Measurements from ENCODE around the gene ATXN2. TPM values are rescaled to one million over a fixed set of nuclear protein-coding genes. Genes with fewer than 3 reads are reported as not detected.
"Not testable (repeated sequence)": the region's sequence is repeated elsewhere in the genome, so short reads cannot be mapped to it uniquely, and the experiment has no call there.

Gene ATXN2
- total RNA-seq, 1 experiment from 2014 or later, result 20.7 TPM

DNA sequence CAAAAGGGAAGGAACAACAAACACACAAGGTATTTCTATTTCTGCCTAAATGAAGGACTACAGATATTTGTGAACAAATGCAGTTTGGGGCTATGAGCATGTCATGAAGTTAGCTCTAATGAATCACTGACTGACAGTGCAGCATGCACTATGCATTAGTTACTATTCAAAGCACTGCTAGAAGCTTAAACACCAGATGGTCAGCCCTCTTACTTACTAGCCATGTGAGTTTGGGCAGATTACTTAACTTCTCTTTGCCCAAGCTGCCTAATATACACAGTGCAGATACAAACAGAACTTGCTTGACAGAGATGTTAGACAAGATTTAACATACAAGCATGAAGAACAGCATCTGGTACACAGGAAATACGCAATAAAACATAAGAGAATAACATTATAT lies 96.0 kb downstream of the ATXN2 start:
- DNase-seq (ENCODE audit: low read depth), result no peak

DNA sequence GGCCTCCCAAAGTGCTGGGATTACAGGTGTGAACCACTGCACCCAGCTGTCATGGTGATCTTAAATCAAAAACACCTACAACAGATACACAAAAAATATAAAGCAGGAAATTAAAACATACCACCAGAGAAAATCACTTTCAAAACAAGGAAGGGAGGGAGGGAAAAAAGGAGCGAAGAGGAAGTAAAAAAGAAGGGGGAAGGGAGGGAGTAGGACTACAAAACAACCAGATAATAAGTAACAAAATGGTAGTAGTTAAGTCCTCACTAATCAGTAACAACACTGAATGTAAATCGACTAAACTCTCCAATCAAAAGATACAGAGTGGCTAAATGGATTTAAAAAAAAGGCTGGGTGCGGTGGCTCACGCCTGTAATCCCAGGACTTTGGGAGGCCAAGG lies 104.4 kb downstream of the ATXN2 start:
- DNase-seq (ENCODE audit: low read depth), result no peak

DNA sequence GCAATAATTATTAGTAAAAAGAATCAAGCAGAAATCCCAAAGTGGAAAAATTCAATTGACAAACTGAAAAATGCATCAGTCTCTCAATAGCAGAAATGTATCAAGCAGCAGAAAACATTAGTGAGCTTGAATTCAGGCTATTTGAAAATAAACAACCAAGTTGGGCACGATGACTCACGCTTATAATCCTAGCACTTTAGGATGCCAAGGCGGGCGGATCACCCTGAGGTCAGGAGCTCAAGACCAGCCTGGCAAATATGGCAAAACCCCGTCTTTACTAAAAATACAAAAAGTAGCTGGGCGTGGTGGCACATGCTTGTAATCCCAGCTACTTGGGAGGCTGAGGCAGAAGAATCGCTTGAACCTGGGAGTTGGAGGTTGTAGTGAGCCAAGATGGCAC lies 106.1 kb downstream of the ATXN2 start:
- peak; percentile 88 for DNase-seq (ENCODE audit: low read depth)

DNA sequence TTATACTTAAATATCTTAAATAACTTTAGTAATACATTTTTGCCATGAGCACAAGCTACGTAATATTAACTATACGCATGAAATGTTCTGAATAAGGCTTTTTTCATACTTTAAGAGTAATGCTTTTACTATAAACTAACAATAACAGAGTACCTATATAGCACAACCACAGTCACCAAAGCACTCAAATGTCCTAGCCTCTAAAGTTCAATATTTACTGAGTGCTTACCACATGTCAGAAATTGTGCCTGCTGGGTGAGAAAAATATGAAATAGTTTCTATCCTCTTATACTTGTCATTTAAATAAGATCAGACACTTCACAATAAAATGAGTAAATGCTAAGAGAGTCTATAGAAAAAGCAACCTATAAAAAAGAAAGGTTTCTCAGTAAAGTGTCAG lies 110.3 kb downstream of the ATXN2 start:
- no peak for DNase-seq (ENCODE audit: low read depth)

DNA sequence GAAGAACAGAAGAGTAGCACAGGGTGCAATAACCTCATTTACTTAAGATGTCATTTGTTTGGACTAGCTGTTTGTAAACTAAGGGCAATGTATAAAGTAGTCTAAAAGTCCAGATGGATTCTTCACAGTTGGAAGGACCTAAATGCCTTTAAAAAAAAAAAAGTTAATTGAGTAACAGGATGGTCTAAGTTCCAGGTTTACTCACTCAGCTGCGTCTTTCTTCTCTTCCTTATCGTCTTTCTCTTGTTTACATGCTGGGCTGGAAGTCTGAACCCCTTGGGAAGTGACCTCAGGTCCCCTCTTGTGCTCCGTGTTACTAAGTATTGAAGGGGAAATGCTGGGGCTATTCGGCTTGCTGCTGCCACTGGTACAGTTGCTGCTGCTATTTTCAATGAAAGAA lies 110.8 kb downstream of the ATXN2 start:
- no peak for DNase-seq (ENCODE audit: low read depth)

DNA sequence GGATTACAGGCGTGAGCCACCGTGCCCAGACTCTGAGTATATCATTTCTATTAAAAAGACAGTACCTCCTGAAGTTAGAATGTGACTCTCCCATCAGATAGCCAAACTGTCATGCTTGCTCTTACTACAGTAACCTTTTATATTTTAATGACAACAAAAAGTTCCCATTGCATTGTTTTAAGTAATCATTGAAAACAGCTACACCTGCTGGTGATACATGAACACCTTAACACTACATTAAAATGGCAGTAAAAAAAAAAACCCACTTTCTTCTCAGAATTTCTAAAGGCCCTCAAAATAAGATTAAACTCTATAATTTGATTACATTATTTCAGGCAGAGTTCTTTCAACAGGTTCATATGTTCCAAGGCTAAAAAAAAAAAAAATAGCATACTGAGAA lies 116.7 kb downstream of the ATXN2 start:
- DNase-seq (ENCODE audit: low read depth), result no peak

DNA sequence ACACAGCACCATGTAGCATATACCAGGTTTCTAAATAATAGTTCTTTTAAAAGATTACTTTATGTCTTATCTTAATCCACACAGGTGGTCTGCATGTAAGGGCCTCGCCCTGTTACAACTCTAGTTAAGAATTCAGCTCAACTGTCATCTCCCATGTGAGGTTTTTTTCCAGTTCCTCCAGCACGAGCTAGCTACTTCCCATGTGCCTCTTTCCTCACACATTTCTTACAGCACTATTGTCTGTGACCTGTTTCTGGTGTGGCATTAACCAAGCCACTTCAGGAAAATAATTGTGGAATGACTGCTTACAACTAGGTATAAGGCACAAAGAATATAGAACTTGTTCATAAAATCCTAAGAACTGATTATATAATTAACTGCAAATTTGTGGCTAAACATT lies 127.9 kb downstream of the ATXN2 start:
- DNase-seq (ENCODE audit: low read depth), result no peak

DNA sequence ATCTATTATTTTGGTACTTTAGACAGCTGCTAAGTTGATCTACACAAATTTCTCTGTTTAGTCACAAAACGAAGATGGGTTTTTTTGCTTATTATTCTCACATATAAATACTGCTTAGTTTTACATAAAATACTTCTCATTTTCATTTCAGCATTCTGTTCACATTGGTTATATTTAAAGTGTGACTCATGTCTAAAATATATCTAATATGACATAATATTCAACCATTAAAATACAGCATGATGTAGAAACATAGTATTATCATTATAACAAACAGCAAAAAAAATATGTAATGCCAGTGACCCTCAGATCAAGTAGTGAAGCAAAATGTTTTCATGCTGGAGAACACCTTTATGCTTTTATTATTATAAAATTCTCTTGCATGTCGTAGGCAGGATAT lies 129.7 kb downstream of the ATXN2 start:
- DNase-seq (ENCODE audit: low read depth), result no peak

DNA sequence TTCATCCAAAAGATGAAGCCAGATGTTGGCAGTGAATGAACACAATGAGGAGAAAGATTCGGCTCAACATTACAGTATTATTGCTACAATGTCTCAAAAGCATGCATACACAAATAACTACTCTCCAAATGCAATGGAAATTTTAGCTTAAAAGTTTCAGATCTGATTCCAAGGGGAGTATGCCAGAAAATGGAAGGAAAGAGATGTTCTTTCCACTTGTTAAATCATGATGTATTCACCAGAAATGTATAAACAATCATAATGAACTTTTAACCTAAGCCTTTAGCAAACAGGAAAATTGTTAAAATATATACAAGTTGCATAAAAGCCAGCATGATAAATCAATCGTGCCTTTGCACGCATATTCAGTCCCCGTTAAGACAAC lies 131.3 kb downstream of the ATXN2 start:
- peak; percentile 56 for DNase-seq (ENCODE audit: low read depth)

DNA sequence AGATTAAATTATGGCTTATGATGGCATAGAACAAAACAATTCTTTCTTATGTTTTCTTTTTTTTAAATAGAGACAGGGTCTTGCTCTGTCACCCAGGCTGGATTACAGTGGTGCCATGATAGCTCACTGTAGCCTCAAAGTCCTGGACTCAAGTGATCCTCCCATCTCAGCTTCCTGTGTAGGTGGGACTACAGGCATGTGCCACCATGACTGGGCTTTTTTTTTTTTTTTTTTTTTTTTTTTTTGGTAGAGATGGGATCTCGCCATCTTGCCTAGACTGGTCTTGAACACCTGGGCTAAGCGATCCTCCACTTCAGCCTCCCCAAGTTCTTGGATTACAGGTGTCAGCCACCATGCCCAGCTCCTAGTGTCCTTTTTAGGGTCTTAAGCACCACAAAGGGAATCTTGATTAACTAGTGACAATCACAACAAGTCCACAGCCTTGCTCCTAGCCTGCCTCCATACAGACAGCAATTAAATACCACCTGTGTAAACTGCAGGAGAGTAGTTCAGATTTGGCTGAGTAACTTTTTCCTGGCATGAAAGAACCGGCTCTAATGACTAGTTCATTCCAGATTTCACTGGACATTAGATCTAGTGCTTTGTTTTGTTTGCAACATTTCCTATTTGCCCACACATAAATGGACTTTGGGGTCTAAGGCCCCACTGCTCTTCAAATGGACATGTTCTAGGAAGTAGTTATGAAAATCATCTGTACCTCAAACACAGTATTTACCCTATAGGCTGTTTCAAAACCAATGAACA lies 131.8 kb downstream of the ATXN2 start:
- peak; percentile 49 for DNase-seq (ENCODE audit: low read depth)

DNA sequence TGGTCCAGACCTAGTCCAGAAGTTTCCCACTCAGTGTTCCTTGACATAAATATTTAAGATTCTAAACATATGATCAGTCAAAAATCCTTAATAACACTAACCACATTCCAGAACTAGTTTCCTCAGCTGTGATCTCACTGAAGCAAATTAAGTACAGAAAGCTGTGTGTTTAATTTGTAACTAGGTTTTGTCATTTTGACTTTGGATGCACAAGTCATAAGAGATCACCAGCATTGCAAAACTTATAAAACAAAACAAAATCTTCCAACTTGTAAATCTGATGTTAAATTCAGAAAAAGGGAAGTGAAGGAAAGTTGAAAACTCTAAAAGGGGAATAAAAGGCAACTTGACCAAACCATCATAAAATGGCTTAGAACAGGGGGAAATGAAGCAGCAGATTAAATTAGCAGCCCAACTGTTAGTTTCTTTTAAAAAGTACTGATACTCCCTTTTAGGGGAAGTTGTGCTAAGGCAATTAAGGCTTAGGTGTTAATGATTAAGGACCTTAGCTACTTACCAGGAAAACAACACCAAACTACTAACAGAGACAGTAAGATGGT lies 136.8 kb downstream of the ATXN2 start:
- DNase-seq (ENCODE audit: low read depth), result no peak

DNA sequence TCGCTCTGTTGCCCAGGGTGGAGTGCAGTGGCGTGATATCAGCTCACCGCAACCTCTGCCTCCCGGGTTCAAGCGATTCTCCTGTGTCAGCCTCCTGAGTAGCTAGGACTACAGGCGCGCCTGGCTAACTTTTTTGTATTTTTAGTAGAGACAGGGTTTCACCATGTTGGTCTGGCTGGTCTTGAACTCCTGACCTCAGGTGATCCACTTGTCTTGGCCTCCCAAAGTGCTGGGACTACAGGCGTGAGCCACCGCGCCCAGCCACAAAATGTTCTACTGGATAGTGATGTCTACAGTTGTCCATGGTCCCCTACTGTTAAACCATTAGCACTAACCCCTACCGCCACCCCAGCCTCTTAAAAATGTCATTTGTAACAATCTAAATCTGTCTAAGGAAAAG lies 139.0 kb downstream of the ATXN2 start:
- not testable (repeated sequence) for DNase-seq (ENCODE audit: low read depth)

DNA sequence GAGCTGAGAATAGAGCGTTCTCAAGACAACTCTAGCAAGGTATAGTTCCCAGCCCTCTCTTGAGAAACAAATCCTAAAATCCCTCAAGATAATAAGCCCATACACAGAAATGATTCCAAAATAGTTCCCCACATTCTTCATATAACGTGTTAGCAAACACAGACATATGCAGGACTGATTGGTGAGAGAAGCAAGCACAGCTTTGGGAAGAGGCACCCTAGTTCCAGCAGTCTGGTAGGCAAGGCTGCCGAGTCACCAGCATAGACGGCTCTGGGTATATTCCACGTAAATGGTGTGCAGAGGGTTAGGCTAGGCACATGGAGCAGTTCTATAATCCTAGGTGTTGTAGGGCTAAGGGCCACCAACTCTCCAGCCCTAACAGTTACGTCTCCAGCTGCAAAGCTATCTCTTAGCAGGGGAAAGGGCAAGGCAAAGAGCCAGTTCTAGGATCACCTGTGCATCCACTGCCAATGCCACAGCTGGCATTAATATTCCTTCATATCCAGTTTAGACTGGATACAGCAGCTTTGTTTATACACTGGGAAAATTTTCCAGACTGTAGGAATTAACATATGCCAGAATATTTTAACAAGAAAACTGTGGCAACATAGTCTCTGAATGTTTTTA lies 140.5 kb downstream of the ATXN2 start:
- DNase-seq (ENCODE audit: low read depth), result no peak

DNA sequence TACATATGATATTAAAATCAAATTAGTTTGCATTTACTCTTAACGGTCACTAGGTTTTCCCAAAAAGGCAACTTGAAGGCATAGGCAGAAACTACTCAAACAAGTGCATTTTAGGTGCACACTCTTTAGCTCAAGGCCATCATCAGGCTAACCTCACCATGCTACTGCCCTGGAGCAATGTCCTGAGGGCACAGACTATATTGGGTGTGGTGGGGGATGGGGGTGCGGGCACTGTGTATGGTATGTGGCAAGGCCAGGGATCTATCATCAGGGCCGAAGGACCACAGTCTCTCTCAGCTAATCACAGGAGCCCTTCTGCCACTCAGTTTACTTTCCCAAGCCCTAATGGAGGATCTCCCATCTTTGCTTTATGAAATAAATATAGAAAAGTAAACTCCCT lies 141.5 kb downstream of the ATXN2 start:
- DNase-seq (ENCODE audit: low read depth), result no peak

DNA sequence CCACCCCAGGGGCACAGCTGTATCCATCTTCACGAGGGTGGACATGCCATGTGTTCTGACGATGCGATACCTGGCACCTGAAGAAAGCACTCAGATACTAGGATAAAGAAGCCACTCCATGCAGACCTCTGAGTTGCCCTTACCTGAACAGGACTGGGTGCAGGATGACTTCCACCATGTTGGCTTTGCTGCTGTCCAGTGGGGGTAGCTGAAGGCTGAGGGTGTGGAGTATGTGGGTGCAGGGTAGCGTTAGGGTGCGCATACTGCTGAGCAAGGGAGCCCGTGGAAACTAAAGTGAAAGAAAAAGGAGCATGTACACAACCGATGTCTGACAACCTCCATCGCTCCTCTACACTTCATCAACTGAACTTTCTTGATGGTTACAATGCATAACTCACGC lies 142.0 kb downstream of the ATXN2 start:
- no peak for DNase-seq (ENCODE audit: low read depth)

DNA sequence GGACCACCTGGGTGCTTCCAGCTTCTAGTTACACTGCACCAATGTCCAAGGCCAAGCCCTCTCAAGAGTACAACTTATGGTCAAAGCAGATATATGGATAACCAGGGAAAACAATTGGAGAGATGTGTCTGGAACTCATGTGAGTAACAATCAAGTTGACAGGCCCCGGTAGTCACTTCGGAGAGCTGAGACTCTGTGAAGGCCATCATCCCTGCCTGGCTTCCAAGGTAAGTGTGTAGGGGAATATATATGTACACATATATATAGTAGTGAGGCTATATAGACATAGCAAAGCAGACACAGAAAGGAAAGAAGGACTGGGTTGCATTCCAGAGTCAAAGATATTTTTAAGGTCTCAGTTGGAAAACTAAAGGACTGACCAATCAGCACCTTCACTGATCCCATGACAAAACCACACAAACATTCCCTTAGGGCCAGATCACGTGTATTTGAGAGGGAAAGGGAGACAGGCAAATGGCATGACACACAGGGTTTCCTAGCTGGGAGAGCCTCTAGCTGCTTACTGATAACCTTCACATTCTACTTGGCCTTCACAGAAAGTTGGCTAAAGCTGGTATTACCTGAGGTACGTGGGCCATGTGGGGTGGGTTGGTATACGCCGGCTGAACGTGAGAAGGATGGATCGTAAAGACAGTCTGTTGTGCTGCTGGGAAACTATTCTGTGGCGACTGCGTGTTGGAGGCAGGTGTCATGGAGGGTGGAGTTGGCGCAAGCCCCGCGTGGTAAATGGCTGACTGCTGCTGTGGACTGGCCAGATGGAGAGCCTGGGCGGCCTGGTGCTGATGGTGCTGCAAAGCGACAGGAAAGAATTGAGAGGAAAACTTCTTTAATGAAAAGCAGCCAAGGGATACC lies 143.4 kb downstream of the ATXN2 start:
- peak; percentile 74 for DNase-seq (ENCODE audit: low read depth)

DNA sequence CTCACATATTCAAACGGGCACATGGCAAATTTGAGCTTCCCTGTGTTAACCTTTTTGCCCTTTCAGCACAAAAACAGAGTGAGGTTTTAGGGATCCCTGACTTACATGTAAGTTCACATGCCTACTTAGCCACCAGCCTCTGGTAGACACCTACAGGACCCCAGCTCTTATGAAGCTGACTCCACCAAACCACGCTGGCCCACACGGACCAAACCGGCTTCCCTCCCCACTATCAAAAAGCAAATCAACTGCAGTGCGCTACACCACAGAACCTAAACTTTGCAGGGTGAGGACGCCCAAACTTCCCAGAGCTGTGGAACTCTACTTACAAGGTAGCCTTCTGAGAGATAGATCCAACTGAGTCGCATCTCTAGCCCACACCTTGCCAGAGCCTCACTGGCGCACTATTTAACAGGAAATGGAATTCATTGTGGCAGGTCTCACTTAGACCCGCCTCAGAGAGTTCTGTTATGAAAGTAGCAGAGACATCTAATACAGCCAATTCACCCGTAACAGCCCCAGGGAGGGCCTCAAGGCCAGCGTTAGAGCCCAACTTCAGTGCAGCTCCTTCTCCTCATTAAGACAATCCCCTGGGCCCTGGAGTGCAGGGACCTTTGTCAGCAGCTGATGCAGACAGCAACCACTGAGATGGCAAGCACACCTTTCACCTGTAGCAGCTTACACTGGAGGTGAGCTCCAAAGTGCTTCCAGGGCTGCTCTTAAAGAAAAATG lies 144.2 kb downstream of the ATXN2 start:
- DNase-seq (ENCODE audit: low read depth), result no peak

DNA sequence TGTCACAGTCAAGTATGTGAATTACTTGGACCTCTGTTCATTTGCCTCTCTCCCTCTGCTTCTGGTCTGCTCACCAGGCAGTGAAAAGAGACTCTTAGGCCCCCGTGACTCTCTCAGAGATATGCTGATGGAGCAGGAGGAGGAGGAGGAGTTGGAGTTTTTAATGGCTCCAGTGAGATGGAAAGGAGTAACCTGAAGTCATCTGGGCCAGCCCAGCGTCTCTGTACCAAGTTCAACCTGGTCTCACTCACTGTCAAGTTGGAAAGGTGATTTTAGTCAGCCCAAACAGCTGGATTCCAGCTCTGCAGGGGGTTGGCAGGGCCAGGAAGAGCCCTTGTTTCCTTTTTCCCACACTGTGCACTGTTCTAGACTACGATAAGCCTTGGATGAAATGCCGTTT lies 144.8 kb downstream of the ATXN2 start:
- no peak for DNase-seq (ENCODE audit: low read depth)

DNA sequence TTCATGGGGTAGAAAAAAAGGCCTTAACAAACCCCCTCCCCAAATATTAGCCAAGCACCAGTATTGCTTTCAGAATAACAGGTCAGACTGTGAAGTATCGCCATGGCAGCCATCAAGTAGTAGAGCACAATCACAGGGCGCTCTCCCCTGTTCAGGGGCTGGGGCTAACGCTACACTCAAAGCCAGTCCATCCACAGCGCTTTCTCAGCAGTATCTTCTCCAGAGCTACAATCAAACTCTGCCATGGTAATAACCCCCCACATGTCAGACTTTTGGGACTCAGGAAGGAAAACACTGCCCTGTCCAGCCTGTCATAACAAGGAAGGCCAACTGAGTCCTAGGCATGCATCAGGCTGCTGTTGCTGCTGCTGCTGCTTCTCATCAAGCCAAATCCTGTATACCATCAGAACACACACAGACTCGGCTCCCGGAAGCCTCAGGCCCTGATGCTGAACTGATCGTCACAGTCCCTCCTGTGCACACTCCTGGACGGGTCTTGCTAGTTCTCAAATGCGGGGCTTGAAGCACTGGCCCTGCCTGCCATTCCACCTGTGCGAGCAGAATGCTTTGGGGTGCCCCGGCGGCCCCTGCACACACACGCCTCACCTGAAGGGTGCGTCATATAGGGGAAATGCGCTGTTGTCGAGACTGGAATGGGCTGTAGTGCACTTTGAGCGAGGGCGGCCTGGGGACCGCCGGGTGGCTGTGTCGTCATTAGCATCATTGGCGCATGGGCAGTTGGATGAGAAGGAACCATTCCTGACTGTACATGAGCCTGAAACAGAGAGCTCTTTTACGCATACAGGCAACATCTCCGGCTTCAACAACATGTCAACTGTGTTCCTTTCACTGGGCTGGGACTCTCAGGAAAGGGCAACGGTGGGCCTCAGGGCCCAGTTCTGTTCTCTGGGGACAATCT lies 145.8 kb downstream of the ATXN2 start:
- no peak for DNase-seq (ENCODE audit: low read depth)

DNA sequence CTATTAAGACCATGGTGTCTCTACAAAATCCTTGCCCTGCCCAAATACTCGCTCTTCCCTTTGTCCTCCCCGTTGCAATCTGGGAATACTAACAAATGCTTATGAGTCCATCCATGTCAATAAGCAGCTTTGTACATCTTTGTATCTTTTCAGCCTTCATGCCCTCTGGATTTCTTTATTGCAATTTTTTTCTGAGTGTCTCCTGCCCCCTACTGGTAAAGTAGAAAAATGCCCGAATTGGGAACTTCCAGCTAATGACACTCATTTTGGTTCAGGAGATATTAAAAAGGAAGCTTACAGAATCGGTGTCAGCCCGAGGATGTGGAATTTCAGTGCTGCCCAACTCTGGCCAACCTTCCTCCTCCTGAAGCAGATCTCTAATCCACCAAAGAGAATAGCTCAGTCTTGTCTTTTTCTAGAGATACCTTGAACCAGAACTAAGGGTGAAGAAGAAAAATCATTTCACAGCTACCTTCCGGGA lies 147.4 kb downstream of the ATXN2 start:
- peak; percentile 55 for DNase-seq (ENCODE audit: low read depth)

Data from M059J (cell line).